GM12878 (cell line): ENCODE data around the gene SGMS1. TPM values are rescaled to one million over a fixed set of nuclear protein-coding genes. Genes with fewer than 3 reads are reported as not detected.

Experiments used
- ATAC-seq: fragments of 200-7000 bp; cut with Tn5 transposase; 3 replicates; pipeline ENCODE4 v1.9.1; 2020; ENCODE audit warnings: mild to moderate bottlenecking, moderate library complexity
- BruUV-seq: library from RNA; stranded (reverse); fragments of 400-500 nt; replicated peaks from 2 replicates; lab custom pipeline; 2021; lab: Mats Ljungman, UMichigan
- CTCF ChIA-PET: fragments of 300-600 bp; sonication (Branson Sonifier 250); formaldehyde crosslinking; extraction: SDS; loops from one replicate; lab custom pipeline; 2021; ENCODE audit warnings: inconsistent platforms; lab: Yijun Ruan, JAX
- POLR2A ChIA-PET: fragments of 350-600 bp; formaldehyde crosslinking; extraction: SDS; loops from one replicate; lab custom pipeline; 2021; ENCODE audit warnings: inconsistent platforms; lab: Charles Lee
- RAD21 ChIA-PET: fragments of 300-600 bp; sonication (Branson Sonifier 250); formaldehyde crosslinking; loops from one replicate; lab custom pipeline; 2023; ENCODE audit warnings: antibody characterized with exemption; ENCODE audit not compliant: unreplicated experiment; lab: Charles Lee
- SMC1A ChIA-PET: fragments of 300-600 bp; sonication (Branson Sonifier 250); formaldehyde crosslinking; loops from one replicate; lab custom pipeline; 2023; ENCODE audit not compliant: unreplicated experiment, uncharacterized antibody; lab: Charles Lee
- DNase-seq: peaks from one replicate; pipeline ENCODE4 v3.0.0-alpha.2; 2011; ENCODE audit warnings: low read depth, low spot score
- FAIRE-seq: peaks from 3 replicates; lab custom pipeline; 2011; peaks lifted over from hg19 to GRCh38; lab: Jason Lieb, UNC
- H2AFZ ChIP-seq: 2 replicates; pipeline ENCODE4 v1.6.0; 2011; ENCODE audit warnings: low read depth, low read length, control low read depth; ENCODE audit not compliant: control insufficient read depth
- H3K27ac ChIP-seq: 2 replicates; pipeline ENCODE4 v1.5.1; 2011; ENCODE audit warnings: control low read depth; ENCODE audit not compliant: control insufficient read depth, insufficient read depth
- H3K27me3 ChIP-seq, 2 experiments: replicated peaks in 1 of 2; 2 replicates each; pipeline versions ENCODE4 v1.6.0 to v1.6.1; 2011; ENCODE audit warnings: low read length in 1 of 2; ENCODE audit not compliant: control insufficient read depth in 2 of 2, insufficient read depth in 2 of 2
- H3K36me3 ChIP-seq, 2 experiments: 2 replicates each; pipeline ENCODE4 v1.5.1; 2011; ENCODE audit warnings: low read length in 1 of 2; ENCODE audit not compliant: control insufficient read depth in 2 of 2, insufficient read depth in 2 of 2
- H3K4me1 ChIP-seq: 2 replicates; pipeline ENCODE4 v1.6.1; 2011; ENCODE audit warnings: mild to moderate bottlenecking, low read length, moderate library complexity, mixed read lengths; ENCODE audit not compliant: control insufficient read depth, insufficient read depth
- H3K4me2 ChIP-seq: 2 replicates; pipeline ENCODE4 v1.6.0; 2011; ENCODE audit warnings: control low read depth; ENCODE audit not compliant: control insufficient read depth, insufficient read depth
- H3K4me3 ChIP-seq: fragments of 200-600 bp; sonication (generic); 2 replicates; pipeline ENCODE4 v1.5.1; 2016
- H3K79me2 ChIP-seq: 2 replicates; pipeline ENCODE4 v1.6.0; 2011; ENCODE audit warnings: low read length; ENCODE audit not compliant: control insufficient read depth, insufficient read depth
- H3K9ac ChIP-seq: 2 replicates; pipeline ENCODE4 v1.8.0; 2011; ENCODE audit warnings: low read length, control low read depth, mixed read lengths; ENCODE audit not compliant: control insufficient read depth, insufficient read depth
- H3K9me3 ChIP-seq: replicated peaks from 3 replicates; pipeline ENCODE4 v1.5.1; 2011; ENCODE audit warnings: mild to moderate bottlenecking, low read length; ENCODE audit not compliant: control insufficient read depth, insufficient read depth
- H4K20me1 ChIP-seq: 2 replicates; pipeline ENCODE4 v1.6.0; 2011; ENCODE audit not compliant: control insufficient read depth, insufficient read depth
- HCFC1 ChIP-seq: fragments of 150-350 bp; IDR thresholded peaks from 2 replicates; pipeline ENCODE4 v1.6.1; 2014; ENCODE audit warnings: low read length
- ZNF384 ChIP-seq: IDR thresholded peaks from 2 replicates; pipeline ENCODE4 v1.6.1; 2012; ENCODE audit warnings: low read depth, mild to moderate bottlenecking, low read length, improper control_type of control experiment, borderline replicate concordance
- WGBS: methylation state at CpG from one replicate; pipeline ENCODE4 v1.1.6; 2016; ENCODE audit warnings: low lambda C conversion rate; ENCODE audit not compliant: insufficient replicate concordance, insufficient coverage; ENCODE audit errors: missing lambda C conversion rate; 5-methylcytosine and 5-hydroxymethylcytosine counted together
- in situ Hi-C: fragments of 300-500 bp; cut with MboI; formaldehyde crosslinking; loops from 9 replicates; pipeline ENCODE4 v1.14.3; 2018; ENCODE audit warnings: mixed read lengths
- intact Hi-C: fragments of 100-400 bp; cut with micrococcal nuclease; formaldehyde crosslinking; loops from one replicate; pipeline ENCODE4 v1.14.2; 2022; ENCODE audit not compliant: unreplicated experiment
- polyA plus RNA-seq, 11 experiments: library from polyadenylated mRNA; depleted of rRNA in 4 of 11; unstranded in 6 of 11; stranded (reverse) in 5 of 11; fragments of >200 nt; fragmentation: Nextera tagmentation in 4 of 11; fragmentation: Illumina TruSeq in 1 of 11; extraction: Ambion mirVana in 4 of 11; extraction: Trizol in 1 of 11; gene quantifications; 1 replicate in 1 of 11; 2 replicates in 10 of 11; pipeline versions ENCODE4 v1.2.1 to v1.2.3, GENCODE V29; 2011 to 2016; ENCODE audit warnings: inconsistent platforms in 2 of 11, missing spikeins in 2 of 11, low read depth in 1 of 11
- total RNA-seq, 4 experiments: library from RNA; depleted of rRNA in 3 of 4; stranded (reverse); fragments of >200 nt in 3 of 4; fragmentation: Illumina TruSeq in 1 of 4; extraction: Trizol in 1 of 4; gene quantifications; 2 replicates each; pipeline versions ENCODE4 v1.2.1 to v1.2.3, GENCODE V29; 2013 to 2021
- TF ChIP-seq, protein P1 (sequence below), 3 experiments: IDR thresholded peaks in 2 of 3; conservative IDR thresholded peaks in 1 of 3; 2 replicates each; pipeline ENCODE4 v1.5.1; 2011; ENCODE audit warnings: low read depth in 3 of 3, low read length in 3 of 3, mild to moderate bottlenecking in 3 of 3, control low read depth in 2 of 3, moderate library complexity in 2 of 3, inconsistent platforms in 1 of 3, mixed read lengths in 1 of 3; ENCODE audit not compliant: control insufficient read depth in 2 of 3, insufficient read depth in 1 of 3; ENCODE audit errors: extremely low read depth in 1 of 3

Gene SGMS1
- total and polyA plus RNA-seq, 10 of the 15 experiments (the other 5 are each of a cell fraction or from before 2014, with no cell fraction given): 1.4 to 14.5 (median 4.9) TPM

DNA sequence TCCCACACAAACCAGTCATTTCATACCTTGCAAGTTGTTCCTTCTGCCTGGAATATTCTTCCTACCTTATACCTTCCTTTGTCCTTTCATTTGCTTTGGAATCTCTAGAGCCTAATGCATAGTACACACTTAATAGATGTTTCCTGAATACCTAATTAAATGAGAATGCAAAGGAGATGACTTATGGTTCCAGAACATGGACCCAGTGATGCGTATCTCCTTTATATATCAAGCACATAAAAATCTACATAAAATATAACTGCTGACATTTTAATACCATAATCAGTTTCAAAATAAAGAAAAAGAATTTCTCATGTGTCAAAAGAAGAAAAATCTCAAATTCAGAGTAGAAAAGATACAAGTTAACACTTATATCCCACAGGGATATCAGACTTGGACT lies 261.8 kb downstream of the SGMS1 start:
- H3K4me3 ChIP-seq: no peak overlapping the region
- H4K20me1 ChIP-seq: no peaks in the 10 kb centered on the region

More for the DNA sequence above, 261.8 kb downstream of the SGMS1 start:
- DNase-seq (no peak), ATAC-seq (no peak; the same call in 2 of the 3 replicates), FAIRE-seq (no peak)
- peak overlapping the region; percentile 88 for H3K27ac ChIP-seq
- intact Hi-C loops: loop anchor here (5.0 kb wide), 2 partner anchors 55 to 260 kb away; partner anchors contain the start of gene SGMS1
- H2AFZ ChIP-seq: no peak overlapping the region
- peaks cover 55% of the 10 kb centered on the region for H3K79me2 ChIP-seq
- ChIA-PET POLR2A (interaction anchor here (0.8 to 1.8 kb wide), 2 partner anchors 20 to 24 kb away, joined by 3 to 6 read pairs; no protein-coding TSS in a partner anchor), SMC1A (interaction anchor here (0.8 to 4.8 kb wide), 8 partner anchors 14 to 259 kb away, joined by 3 to 41 read pairs (median 6); no protein-coding TSS in a partner anchor)
- H3K4me2 ChIP-seq: peak overlapping the region; percentile 10; the same call in 1 of the 2 replicates
- H3K9ac ChIP-seq: no peak overlapping the region
- TF ChIP-seq ZNF384 (no peak), HCFC1 (no peak)
- TF ChIP-seq, protein P1, sequence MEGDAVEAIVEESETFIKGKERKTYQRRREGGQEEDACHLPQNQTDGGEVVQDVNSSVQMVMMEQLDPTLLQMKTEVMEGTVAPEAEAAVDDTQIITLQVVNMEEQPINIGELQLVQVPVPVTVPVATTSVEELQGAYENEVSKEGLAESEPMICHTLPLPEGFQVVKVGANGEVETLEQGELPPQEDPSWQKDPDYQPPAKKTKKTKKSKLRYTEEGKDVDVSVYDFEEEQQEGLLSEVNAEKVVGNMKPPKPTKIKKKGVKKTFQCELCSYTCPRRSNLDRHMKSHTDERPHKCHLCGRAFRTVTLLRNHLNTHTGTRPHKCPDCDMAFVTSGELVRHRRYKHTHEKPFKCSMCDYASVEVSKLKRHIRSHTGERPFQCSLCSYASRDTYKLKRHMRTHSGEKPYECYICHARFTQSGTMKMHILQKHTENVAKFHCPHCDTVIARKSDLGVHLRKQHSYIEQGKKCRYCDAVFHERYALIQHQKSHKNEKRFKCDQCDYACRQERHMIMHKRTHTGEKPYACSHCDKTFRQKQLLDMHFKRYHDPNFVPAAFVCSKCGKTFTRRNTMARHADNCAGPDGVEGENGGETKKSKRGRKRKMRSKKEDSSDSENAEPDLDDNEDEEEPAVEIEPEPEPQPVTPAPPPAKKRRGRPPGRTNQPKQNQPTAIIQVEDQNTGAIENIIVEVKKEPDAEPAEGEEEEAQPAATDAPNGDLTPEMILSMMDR (IDR thresholded peaks at IDR 0.05 in 2 of 3, conservative IDR thresholded peaks at IDR 0.05 in 1 of 3; ENCODE audit: control insufficient read depth in 2 of 3, extremely low read depth in 1 of 3, insufficient read depth in 1 of 3, low read depth in 3 of 3, low read length in 3 of 3): no peak
- TF ChIP-seq, all 136 proteins: peak for 0
- 43% methylated on average over 1 of the region's 1 CpG for WGBS
- peaks cover 22% of the 10 kb centered on the region for H3K4me1 ChIP-seq
- CTCF ChIA-PET: interaction anchor here (0.9 to 1.2 kb wide), 2 partner anchors 11 to 25 kb away, joined by 3 read pairs; no protein-coding TSS in a partner anchor
- RAD21 ChIA-PET: interaction anchor here (1.0 to 1.4 kb wide), 3 partner anchors 10 to 23 kb away, joined by 3 to 6 read pairs (median 3); no protein-coding TSS in a partner anchor
- BruUV-seq: no TSS peak
- no peaks in the 10 kb centered on the region; a peak in 1 of 4 replicates for H3K36me3 ChIP-seq
- H3K27me3 ChIP-seq: no peaks in the 10 kb centered on the region
- in situ Hi-C loops: no loop called here
- no peaks in the 10 kb centered on the region; the same call in 1 of the 3 replicates for H3K9me3 ChIP-seq
